GM23338 (cell line): ENCODE data around the gene GDAP2. TPM values are rescaled to one million over a fixed set of nuclear protein-coding genes. Genes with fewer than 3 reads are reported as not detected.

ENCODE experiments used
- ATAC-seq: fragments of 200-7000 bp; cut with Tn5 transposase; 3 replicates; pipeline ENCODE4 v1.9.1; 2020
- DNase-seq: peaks from one replicate; pipeline ENCODE4 v3.0.0-alpha.2; 2015; ENCODE audit warnings: low spot score
- H2AFZ ChIP-seq: fragments of 200-600 bp; sonication (generic); 2 replicates; pipeline ENCODE4 v1.8.0; 2016; ENCODE audit warnings: antibody characterized with exemption, mild to moderate bottlenecking, moderate library complexity
- H3F3A ChIP-seq: fragments of 200-600 bp; sonication (generic); replicated peaks from 2 replicates; pipeline ENCODE4 v1.8.0; 2017; ENCODE audit warnings: antibody characterized with exemption, mixed run types, low read depth
- H3K27ac ChIP-seq: fragments of 200-600 bp; sonication (generic); 2 replicates; pipeline ENCODE4 v1.6.1; 2016; ENCODE audit warnings: low read depth
- H3K27me3 ChIP-seq: fragments of 200-600 bp; sonication (generic); 2 replicates; pipeline ENCODE4 v1.8.0; 2016; ENCODE audit warnings: mild to moderate bottlenecking, mixed run types, moderate library complexity; ENCODE audit not compliant: insufficient read depth
- H3K36me3 ChIP-seq: fragments of 200-600 bp; sonication (generic); 2 replicates; pipeline ENCODE4 v1.8.0; 2016; ENCODE audit warnings: mild to moderate bottlenecking; ENCODE audit not compliant: insufficient read depth
- H3K4me1 ChIP-seq: fragments of 200-600 bp; sonication (generic); 2 replicates; pipeline ENCODE4 v1.8.0; 2016; ENCODE audit warnings: mild to moderate bottlenecking, moderate library complexity; ENCODE audit not compliant: insufficient read depth
- H3K4me2 ChIP-seq: fragments of 200-600 bp; sonication (generic); 2 replicates; pipeline ENCODE4 v1.7.1; 2017; ENCODE audit warnings: mixed run types
- H3K4me3 ChIP-seq: fragments of 200-600 bp; sonication (generic); 2 replicates; pipeline ENCODE4 v1.6.1; 2016; ENCODE audit warnings: mixed run types
- H3K79me2 ChIP-seq: fragments of 200-600 bp; sonication (generic); replicated peaks from 2 replicates; pipeline ENCODE4 v1.8.0; 2017; ENCODE audit warnings: mild to moderate bottlenecking; ENCODE audit not compliant: insufficient read depth
- H3K9me2 ChIP-seq: fragments of 200-600 bp; sonication (generic); 2 replicates; pipeline ENCODE4 v1.8.0; 2017; ENCODE audit not compliant: insufficient read depth
- H4K20me1 ChIP-seq: fragments of 200-600 bp; sonication (generic); replicated peaks from 2 replicates; pipeline ENCODE4 v1.8.0; 2017; ENCODE audit warnings: mild to moderate bottlenecking; ENCODE audit not compliant: insufficient read depth
- H3K27ac Mint-ChIP-seq: 2 replicates; pipeline ENCODE4 v1.8.0; 2020; ENCODE audit warnings: inconsistent platforms, mild to moderate bottlenecking, moderate library complexity, mixed read lengths
- H3K27me3 Mint-ChIP-seq: 3 replicates; pipeline ENCODE4 v1.8.0; 2022; ENCODE audit warnings: low read depth, mild to moderate bottlenecking, moderate library complexity, mixed read lengths, inconsistent platforms; ENCODE audit not compliant: insufficient read depth, poor library complexity
- H3K36me3 Mint-ChIP-seq: 3 replicates; pipeline ENCODE4 v1.8.0; 2021; ENCODE audit warnings: low read depth, mild to moderate bottlenecking, inconsistent platforms, moderate library complexity, mixed read lengths
- H3K4me1 Mint-ChIP-seq: 3 replicates; pipeline ENCODE4 v1.8.0; 2020; ENCODE audit warnings: mild to moderate bottlenecking, inconsistent platforms, mixed read lengths
- H3K4me3 Mint-ChIP-seq: 3 replicates; pipeline ENCODE4 v1.8.0; 2021; ENCODE audit warnings: moderate library complexity, mild to moderate bottlenecking, inconsistent platforms, mixed read lengths
- H3K9me3 Mint-ChIP-seq: 3 replicates; pipeline ENCODE4 v1.8.0; 2020; ENCODE audit warnings: moderate library complexity, mild to moderate bottlenecking, inconsistent platforms, mixed read lengths
- CTCF ChIP-seq, 2 experiments: fragments of 200-600 bp in 1 of 2; sonication (generic) in 1 of 2; conservative IDR thresholded peaks; 2 replicates each; pipeline versions ENCODE4 v1.5.1 to v1.6.1; 2016 to 2017; ENCODE audit warnings: antibody characterized with exemption in 2 of 2, low read depth in 2 of 2, mild to moderate bottlenecking in 2 of 2, moderate library complexity in 1 of 2
- EZH2 ChIP-seq: fragments of 200-600 bp; sonication (generic); IDR thresholded peaks from one replicate; pipeline ENCODE4 v1.8.0; 2017; ENCODE audit warnings: antibody characterized with exemption, mild to moderate bottlenecking, low read depth; ENCODE audit not compliant: unreplicated experiment
- EZH2phosphoT487 ChIP-seq: fragments of 200-600 bp; sonication (generic); IDR thresholded peaks from one replicate; pipeline ENCODE4 v1.8.1; 2018; ENCODE audit warnings: antibody characterized with exemption; ENCODE audit not compliant: unreplicated experiment
- JUNB ChIP-seq: IDR thresholded peaks from one replicate; pipeline ENCODE4 v1.6.1; 2016; ENCODE audit warnings: antibody characterized with exemption; ENCODE audit not compliant: unreplicated experiment
- NANOG ChIP-seq: IDR thresholded peaks from 2 replicates; pipeline ENCODE4 v1.6.1; 2016; ENCODE audit warnings: antibody characterized with exemption, borderline replicate concordance
- POLR2AphosphoS5 ChIP-seq: IDR thresholded peaks from 2 replicates; pipeline ENCODE4 v1.6.1; 2016; ENCODE audit warnings: antibody characterized with exemption, low read depth
- REST ChIP-seq: IDR thresholded peaks from one replicate; pipeline ENCODE4 v1.6.1; 2018; ENCODE audit warnings: antibody characterized with exemption; ENCODE audit not compliant: unreplicated experiment
- STAT1 ChIP-seq: IDR thresholded peaks from one replicate; pipeline ENCODE4 v1.6.1; 2016; ENCODE audit warnings: antibody characterized with exemption; ENCODE audit not compliant: unreplicated experiment
- ZNF114 ChIP-seq: fragments of 250-450 bp; sonication (Bioruptor Pico); IDR thresholded peaks from 2 replicates; pipeline ENCODE4 v1.5.0; 2020; ENCODE audit warnings: mild to moderate bottlenecking, moderate library complexity
- ZNF331 ChIP-seq: fragments of 250-450 bp; sonication (Bioruptor Pico); IDR thresholded peaks from 2 replicates; pipeline ENCODE4 v1.5.0; 2020; ENCODE audit warnings: low read depth, mild to moderate bottlenecking, moderate library complexity
- ZNF462 ChIP-seq: fragments of 250-450 bp; sonication (Bioruptor Pico); IDR thresholded peaks from 2 replicates; pipeline ENCODE4 v1.5.0; 2020; ENCODE audit warnings: mild to moderate bottlenecking, moderate library complexity
- polyA plus RNA-seq: library from polyadenylated mRNA; unstranded; fragments of >200 nt; fragmentation: Nextera tagmentation; extraction: Ambion mirVana; gene quantifications from 2 replicates; pipeline ENCODE4 v1.2.1, GENCODE V29; 2016
- total RNA-seq: library from RNA; depleted of rRNA; stranded (reverse); fragments of >200 nt; shearing (Covaris generic); gene quantifications from 2 replicates; pipeline ENCODE4 v1.2.3, GENCODE V29; 2014

GDAP2 gene
- total and polyA plus RNA-seq, 2 experiments from 2014 or later, result 10.7 to 24.5 TPM

GRCh38 chr1:117883616-117884015 lies 45.8 kb downstream of the GDAP2 start (continued):
- TF ChIP-seq ZNF462 (CRISPR knock-in tag), result no peak

- H3K79me2 ChIP-seq, result no peaks in the 10 kb centered on the region
- no peaks in the 10 kb centered on the region for H3K27me3 ChIP-seq
- H3K4me1 ChIP-seq, result no peaks in the 10 kb centered on the region
- no peak overlapping the region for H2AFZ ChIP-seq
- Mint-ChIP-seq H3K4me1 (no peaks in the 10 kb centered on the region), H3K36me3 (peaks cover 29% of the 10 kb centered on the region), H3K27ac (no peak overlapping the region), H3K4me3 (no peak overlapping the region), H3K27me3 (peaks cover 4% of the 10 kb centered on the region), H3K9me3 (peaks cover 2% of the 10 kb centered on the region; the same call in 2 of the 3 replicates)
- H3K4me2 ChIP-seq, result no peak overlapping the region
- no peaks in the 10 kb centered on the region for H3K9me2 ChIP-seq
- DNase-seq, result no peak
- no peak overlapping the region for H3K27ac ChIP-seq
- ATAC-seq, result no peak
- H3K4me3 ChIP-seq, result no peak overlapping the region
- H3F3A ChIP-seq, result no peaks in the 10 kb centered on the region
- H4K20me1 ChIP-seq, result no peaks in the 10 kb centered on the region
- H3K36me3 ChIP-seq, result no peaks in the 10 kb centered on the region; the same call in 1 of the 2 replicates
- TF ChIP-seq JUNB (no peak), CTCF (conservative IDR thresholded peaks at IDR 0.05; ENCODE audit: low read depth in 2 of 2) (no peak), POLR2AphosphoS5 (no peak), REST (no peak), STAT1 (no peak), ZNF331 (CRISPR knock-in tag) (no peak), EZH2phosphoT487 (no peak), NANOG (no peak), EZH2 (no peak), ZNF114 (no peak)
These were observed 50.1 kb downstream of the GDAP2 start for GRCh38 chr1:117879284-117879683.
